ENCODE results near the gene ITPK1.

ITPK1 gene

GRCh38 chr14:92976268-92976667, 139.5 kb downstream of the ITPK1 start:
- TF ChIP-seq, protein P1, sequence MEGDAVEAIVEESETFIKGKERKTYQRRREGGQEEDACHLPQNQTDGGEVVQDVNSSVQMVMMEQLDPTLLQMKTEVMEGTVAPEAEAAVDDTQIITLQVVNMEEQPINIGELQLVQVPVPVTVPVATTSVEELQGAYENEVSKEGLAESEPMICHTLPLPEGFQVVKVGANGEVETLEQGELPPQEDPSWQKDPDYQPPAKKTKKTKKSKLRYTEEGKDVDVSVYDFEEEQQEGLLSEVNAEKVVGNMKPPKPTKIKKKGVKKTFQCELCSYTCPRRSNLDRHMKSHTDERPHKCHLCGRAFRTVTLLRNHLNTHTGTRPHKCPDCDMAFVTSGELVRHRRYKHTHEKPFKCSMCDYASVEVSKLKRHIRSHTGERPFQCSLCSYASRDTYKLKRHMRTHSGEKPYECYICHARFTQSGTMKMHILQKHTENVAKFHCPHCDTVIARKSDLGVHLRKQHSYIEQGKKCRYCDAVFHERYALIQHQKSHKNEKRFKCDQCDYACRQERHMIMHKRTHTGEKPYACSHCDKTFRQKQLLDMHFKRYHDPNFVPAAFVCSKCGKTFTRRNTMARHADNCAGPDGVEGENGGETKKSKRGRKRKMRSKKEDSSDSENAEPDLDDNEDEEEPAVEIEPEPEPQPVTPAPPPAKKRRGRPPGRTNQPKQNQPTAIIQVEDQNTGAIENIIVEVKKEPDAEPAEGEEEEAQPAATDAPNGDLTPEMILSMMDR (IDR thresholded peaks at IDR 0.05; ENCODE audit: borderline replicate concordance, insufficient read depth, low read depth, low read length), result no peak
- H3K4me3 ChIP-seq (ENCODE audit: low read depth, low read length), result no peak overlapping the region

DNA sequence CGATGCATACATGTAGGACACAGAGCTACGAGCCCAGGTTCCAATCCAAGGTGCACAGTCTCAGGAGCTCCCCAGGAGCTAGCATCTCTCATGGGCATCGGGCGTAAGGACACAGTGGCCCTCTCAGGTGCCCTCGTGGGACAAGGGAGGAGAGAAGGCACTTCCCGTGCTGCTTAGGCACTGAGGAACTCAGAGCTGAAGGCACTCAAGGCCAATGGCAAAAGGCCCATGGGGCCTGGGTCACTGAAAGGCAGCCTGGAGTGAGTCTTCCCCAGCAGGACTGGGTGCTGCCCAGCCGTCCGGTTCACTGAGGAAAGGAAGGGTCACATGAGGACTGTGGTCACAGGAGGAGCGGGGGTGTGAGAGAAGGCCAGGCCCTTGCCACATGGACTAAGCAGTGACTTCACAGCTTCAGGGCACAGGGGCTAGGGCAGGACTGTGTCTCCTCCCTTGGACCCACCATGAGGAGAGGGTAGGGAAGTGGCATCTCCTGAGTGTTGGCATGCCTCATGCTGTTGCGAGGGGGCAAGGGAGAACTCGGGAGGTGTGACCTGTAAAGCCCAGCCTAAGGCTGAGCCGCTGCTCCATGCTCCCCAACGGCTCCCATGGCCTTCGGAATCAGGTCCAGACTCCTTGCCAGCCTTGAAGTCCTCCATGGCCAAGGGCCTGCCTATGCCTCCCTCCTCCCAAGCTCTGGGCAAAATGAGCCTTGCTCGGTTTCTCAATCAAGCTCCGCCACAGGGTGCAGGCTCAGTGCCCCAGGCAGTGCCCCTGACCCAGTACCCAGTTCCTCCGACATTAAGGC, 141.0 kb downstream of the ITPK1 start:
- no peak overlapping the region for H3K4me3 ChIP-seq (ENCODE audit: low read depth, low read length)
- TF ChIP-seq, protein P1 (IDR thresholded peaks at IDR 0.05; ENCODE audit: borderline replicate concordance, insufficient read depth, low read depth, low read length), result no peak

- TF ChIP-seq, protein P1 (IDR thresholded peaks at IDR 0.05; ENCODE audit: borderline replicate concordance, insufficient read depth, low read depth, low read length), result no peak
- H3K4me3 ChIP-seq (ENCODE audit: low read depth, low read length), result no peak overlapping the region
Measured at GRCh38 chr14:92973798-92974372, 141.8 kb downstream of the ITPK1 start.

- H3K4me3 ChIP-seq (ENCODE audit: low read depth, low read length), result no peak overlapping the region
- TF ChIP-seq, protein P1 (IDR thresholded peaks at IDR 0.05; ENCODE audit: borderline replicate concordance, insufficient read depth, low read depth, low read length), result peak; percentile 50; the same call in 1 of the 2 replicates
Measured at GRCh38 chr14:92973261-92973797, 142.4 kb downstream of the ITPK1 start.

GRCh38 chr14:92971601-92972180, 144.0 kb downstream of the ITPK1 start:
- no peak overlapping the region for H3K4me3 ChIP-seq (ENCODE audit: low read depth, low read length)
- TF ChIP-seq, protein P1 (IDR thresholded peaks at IDR 0.05; ENCODE audit: borderline replicate concordance, insufficient read depth, low read depth, low read length), result no peak

GRCh38 chr14:92970271-92970670, 145.5 kb downstream of the ITPK1 start:
- H3K4me3 ChIP-seq (ENCODE audit: low read depth, low read length), result no peak overlapping the region
- TF ChIP-seq, protein P1 (IDR thresholded peaks at IDR 0.05; ENCODE audit: borderline replicate concordance, insufficient read depth, low read depth, low read length), result no peak

All from GM12875 (cell line).